Esophagus muscularis mucosa (tissue), 3 donors: Measurements from ENCODE around the gene RNF5.

Experiments
- CTCF ChIP-seq, 3 experiments: fragments of 200-600 bp in 2 of 3; fragments of 450-650 bp in 1 of 3; sonication (generic) in 2 of 3; IDR thresholded peaks; one replicate each; pipeline ENCODE4 v1.5.1; 2017 to 2019; ENCODE audit warnings: antibody characterized with exemption in 3 of 3, mild to moderate bottlenecking in 2 of 3, moderate library complexity in 1 of 3
- POLR2A ChIP-seq: fragments of 450-650 bp; IDR thresholded peaks from one replicate; pipeline ENCODE4 v1.6.1; 2017; ENCODE audit warnings: antibody characterized with exemption, moderate library complexity, mild to moderate bottlenecking, low read depth
- POLR2AphosphoS5 ChIP-seq, 2 donors: sonication (generic); formaldehyde crosslinking; IDR thresholded peaks; one replicate each; pipeline ENCODE4 v1.6.1; 2017; ENCODE audit warnings: antibody characterized with exemption in 2 of 2

GRCh38 chr6:32178547-32179440, 589 bp downstream of the RNF5 start:
- TF ChIP-seq CTCF (IDR thresholded peaks at IDR 0.05) (no peak), POLR2A (no peak), POLR2AphosphoS5 (IDR thresholded peaks at IDR 0.05) (no peak)
